GM21737 (cell line): ENCODE data around the gene DDB1.
A peak's percentile ranks its signal among the peaks of the same experiment; 100 is the strongest.

Experiments
- ATAC-seq: cut with Tn5 transposase; IDR thresholded peaks from one replicate; pipeline ENCODE4 v1.9.1; 2021; ENCODE audit warnings: mild to moderate bottlenecking, moderate library complexity; ENCODE audit not compliant: unreplicated experiment

The DDB1 gene

GRCh38 chr11:61357233-61357893 lies 24.5 kb upstream of the DDB1 start:
- ATAC-seq, result peak; percentile 45

DNA sequence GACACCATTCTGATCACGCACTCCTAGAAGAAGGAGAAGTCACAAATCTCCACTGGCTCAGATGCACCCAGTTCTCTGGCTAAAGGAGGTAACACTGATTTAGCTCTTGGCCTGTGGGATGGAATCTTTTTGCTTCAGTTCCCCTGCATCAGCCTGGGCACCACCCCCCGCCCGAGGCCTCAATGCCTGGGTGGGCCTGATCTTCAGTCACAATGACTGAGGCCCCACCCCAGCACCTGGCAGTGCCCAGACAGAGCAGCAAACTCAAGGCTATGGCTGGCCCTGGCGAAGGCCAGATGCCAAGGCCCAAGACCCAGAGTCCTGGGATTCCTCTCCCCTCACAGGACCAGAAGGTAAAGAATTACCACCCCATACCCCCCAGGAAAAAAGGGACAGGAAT lies 23.8 kb upstream of the DDB1 start:
- no peak for ATAC-seq

GRCh38 chr11:61354208-61354607 lies 21.3 kb upstream of the DDB1 start:
- no peak for ATAC-seq

- ATAC-seq, result no peak
Observed at GRCh38 chr11:61353131-61354067, 20.5 kb upstream of the DDB1 start.

DNA sequence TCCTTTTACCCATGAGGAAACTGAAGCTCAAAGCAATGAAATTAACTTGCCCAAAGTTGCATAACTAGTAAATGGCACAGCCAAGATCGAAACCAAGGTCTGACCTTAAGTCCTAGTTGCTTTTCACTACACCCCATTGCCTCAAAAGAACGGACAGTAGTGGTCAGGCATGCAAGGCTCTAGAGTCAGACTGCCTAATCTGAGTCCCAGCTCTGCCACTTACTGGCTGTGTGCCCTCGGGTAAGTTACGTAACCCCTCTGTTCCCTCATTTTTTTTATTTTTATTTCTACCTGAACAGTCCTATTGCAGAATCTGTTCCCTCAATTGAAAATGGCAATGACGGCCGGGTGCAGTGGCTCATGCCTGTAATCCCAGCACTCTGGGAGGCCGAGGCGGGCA lies 19.1 kb upstream of the DDB1 start:
- ATAC-seq, result no peak

DNA sequence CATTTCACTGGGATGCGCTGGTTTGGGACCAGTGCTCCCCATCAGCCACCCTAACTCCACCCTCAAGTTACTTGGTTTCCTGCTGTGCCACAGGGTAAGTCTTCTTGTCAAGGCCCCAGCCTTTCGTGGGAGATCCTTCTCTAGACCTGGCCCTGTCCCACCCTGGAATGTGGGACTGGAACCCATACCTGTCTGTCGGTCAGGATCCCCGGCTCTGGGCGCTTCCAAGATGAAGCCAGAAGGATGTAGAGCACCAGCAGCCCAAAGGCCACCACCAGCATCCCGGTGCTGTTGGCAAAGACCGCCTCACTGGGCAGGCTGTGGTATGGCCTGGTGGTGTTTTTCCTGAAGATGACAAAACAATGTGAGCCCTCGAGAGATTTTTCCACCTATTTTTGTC lies 17.9 kb upstream of the DDB1 start:
- no peak for ATAC-seq

GRCh38 chr11:61350336-61350735 lies 17.4 kb upstream of the DDB1 start:
- ATAC-seq, result no peak

DNA sequence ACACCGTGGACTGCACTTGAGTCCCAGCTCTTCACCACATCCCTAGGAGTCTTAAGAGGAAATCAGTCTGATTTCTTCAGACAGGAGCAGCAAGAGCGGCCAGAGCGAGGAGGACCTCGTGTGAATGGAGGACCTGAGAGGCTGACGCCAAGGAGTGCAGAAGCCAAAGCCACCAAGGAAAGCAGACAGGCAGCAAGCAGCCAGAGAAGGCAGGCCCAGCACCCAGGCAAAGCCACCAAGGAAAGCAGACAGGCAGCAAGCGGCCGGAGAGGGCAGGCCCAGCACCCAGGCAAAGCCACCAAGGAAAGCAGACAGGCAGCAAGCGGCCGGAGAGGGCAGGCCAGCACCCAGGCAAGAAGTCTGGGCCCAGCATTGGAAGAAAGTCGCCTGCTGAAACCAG lies 17.0 kb upstream of the DDB1 start:
- ATAC-seq, result no peak

DNA sequence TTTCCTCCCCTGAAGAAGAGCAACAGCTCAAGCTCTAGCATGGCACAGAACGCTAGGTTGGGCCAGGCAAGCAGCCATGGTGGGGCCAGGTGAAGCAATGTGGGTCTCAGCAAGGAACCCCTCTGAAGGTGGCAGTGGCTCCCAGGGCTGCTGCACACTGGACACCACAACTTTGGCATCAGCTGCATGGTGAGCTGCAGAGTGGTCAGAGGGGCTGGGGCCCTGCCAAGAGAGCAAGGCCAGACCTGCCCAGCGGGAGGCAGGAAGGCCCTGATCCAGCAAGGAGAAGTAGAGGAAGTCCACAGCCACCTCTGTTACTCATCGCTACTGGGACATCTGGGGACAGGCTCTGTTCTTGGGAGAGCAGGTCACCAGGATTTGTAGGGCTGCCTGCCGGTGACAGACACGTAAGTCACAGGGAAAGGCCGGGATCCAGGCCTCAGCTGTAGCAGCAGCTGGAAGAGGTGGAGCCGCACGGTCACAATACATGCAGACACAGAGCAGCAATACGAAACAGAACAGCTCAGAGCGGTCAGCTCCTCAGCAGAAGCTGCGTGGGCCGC lies 16.4 kb upstream of the DDB1 start:
- no peak for ATAC-seq

DNA sequence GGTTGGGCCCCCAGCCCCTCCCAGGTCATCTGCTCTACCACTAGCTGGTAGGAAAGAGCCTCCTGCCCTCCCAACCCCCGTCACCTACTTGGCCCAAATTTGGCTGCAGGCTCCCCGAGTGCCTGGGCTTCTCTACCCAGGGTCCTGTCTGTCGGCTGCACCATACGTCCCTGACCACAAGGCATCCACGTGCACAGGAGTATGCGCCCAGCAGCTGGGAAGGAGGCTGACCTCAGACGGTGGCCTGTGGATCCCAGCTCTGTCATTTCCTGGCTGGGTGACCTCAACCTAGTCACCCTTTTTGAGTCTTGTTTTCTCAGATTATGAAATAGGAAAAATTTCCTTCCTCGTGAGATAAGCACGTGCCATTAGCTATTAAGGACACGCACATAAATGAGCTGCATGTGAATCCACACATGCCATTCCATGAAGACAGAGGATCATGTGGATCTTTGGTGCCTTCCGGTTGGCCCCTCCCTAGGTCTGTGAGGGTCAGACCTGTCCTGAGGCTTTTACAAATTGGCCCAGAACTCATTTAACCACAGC lies 15.1 kb upstream of the DDB1 start:
- ATAC-seq, result no peak

DNA sequence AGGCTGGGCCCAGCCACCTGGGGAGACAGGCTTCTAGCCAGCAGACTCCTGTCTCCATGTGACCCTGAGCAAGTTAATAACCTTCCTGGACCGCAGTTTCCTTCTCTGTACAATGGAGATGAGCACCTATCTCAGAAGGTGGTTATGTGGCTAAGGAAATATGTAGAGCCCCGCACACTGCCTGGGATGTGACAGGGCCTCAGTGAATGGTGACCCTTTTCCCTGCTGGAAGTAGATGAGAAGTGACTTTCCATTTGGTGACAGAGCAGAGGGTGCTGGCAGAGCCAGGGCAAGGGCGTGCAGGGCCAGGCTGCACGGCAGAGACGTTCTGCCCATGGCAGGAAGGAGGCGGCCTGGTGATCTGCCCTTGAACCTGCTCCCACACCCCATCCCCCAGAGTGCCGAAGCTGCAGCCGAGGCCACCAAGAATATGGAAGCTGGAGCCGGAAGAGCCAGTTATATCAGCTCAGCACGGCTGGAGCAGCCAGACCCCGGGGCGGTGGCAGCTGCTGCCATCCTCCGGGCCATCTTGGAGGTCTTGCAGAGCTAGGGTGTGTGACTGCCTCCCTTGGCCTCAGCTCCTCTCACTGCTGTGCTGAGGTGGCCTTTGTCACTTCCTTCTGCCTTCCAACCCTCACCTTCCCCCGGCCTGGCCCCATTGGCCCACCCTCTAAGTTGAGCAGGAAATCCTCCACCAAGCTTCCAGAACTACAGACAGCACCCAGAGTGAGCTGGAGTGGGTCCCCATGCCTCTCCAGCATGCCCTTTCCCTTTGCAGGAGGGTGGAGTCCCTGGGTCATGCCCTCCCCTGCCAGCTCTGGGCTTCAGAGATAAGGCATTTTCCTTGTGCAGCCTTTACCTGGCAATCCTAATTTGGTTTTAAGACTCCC lies 13.3 kb upstream of the DDB1 start:
- no peak for ATAC-seq

GRCh38 chr11:61345170-61345610 lies 12.3 kb upstream of the DDB1 start:
- ATAC-seq, result no peak

DNA sequence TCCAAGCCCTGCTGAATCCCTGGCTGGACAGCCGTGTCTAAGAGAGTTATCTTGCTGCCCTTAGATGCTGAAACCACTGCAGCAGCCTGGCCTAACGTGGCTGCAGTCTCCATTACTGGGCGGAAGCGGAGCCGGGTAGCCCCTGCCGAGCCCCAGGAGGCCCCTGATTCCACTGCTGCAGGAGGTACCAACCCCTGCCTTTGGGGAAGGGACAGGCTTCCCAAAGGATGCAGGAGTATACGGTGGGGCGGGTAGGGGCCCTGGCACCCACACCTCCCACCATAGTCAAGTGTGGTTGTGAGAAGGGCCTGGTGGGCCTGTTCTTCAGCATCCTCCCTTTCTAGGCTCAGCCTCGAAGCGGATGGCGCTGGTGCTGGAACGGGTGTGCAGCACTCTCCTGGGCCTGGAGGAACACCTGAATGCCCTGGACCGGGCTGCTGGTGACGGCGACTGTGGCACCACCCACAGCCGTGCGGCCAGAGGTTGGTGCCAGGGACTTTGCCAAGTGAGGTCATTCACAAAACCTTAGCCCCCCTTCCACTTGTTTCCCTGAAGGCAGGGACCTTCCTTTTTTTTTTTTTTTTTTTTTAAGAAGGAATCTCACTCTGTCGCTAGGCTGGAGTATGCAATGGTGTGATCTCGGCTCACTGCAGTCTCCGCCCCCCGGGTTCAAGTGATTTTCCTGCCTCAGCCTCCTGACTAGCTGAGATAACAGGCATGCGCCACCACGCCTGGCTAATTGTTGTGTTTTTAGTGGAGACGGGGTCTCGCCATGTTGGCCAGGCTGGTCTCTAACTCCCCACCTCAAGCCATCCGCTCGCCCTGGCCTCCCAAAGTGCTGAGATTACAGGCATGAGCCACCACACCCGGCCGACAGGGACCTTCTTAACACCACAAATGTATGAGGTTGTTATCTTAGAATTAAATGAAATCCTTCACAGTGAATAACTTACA lies 11.2 kb upstream of the DDB1 start:
- no peak for ATAC-seq

GRCh38 chr11:61342207-61342803 lies 9.4 kb upstream of the DDB1 start:
- no peak for ATAC-seq

DNA sequence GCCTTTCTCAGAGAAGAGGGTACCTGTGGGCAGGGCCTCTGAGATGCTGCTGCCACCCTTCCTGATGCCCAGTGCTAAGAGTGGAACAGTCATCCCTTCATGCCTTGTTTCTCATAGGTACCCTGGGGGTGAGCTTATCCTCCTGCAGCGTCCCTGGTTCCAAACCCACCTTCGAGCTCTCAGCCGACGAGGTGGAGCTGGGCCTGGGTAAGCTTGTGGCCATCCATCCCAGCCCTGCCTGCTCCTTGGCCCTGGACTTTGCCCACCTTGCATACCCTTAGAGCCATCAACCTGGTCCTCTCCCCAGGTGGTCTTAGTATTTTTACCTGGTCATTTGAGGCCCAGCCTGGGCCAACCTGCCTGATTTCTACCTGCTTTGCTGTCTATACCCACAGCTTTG lies 8.8 kb upstream of the DDB1 start:
- no peak for ATAC-seq

GRCh38 chr11:61340979-61341378 lies 8.1 kb upstream of the DDB1 start:
- no peak for ATAC-seq

- ATAC-seq, result no peak
Observed at GRCh38 chr11:61339490-61339878, 6.6 kb upstream of the DDB1 start.

DNA sequence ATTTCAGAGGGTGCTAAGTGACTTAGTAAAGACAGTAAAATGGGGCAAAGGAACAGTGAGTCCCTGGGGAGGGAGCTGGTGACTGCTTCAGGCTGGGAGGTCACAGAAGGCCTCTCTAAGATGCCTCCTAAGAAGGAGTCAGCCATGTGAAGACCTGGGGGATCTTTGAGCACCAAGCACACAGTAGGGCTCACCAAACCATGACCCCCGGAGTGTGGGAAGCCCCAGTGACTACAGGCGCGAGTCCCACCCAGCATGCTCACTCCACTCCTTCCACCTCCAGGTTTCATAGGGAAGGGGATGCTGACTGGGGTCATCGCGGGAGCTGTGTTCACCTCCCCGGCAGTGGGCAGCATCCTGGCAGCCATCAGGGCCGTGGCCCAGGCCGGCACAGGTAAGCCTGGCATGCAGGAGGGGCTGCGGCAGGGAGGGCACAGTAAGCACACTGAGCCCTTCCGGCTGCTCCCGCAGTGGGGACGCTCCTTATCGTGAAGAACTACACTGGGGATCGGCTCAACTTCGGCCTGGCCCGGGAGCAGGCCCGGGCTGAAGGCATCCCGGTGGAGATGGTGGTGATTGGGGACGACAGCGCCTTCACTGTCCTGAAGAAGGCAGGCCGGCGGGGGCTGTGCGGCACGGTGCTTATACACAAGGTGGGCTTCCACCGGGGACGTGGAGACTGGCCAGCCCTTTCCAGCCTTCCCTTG lies 6.0 kb upstream of the DDB1 start:
- no peak for ATAC-seq
